GM12878 (cell line): Measurements from ENCODE around the gene C1orf35. TPM values are rescaled to one million over a fixed set of nuclear protein-coding genes. Genes with fewer than 3 reads are reported as not detected.

Experiments used
- BCL11A ChIP-seq: IDR thresholded peaks from 2 replicates; pipeline ENCODE4 v1.6.1; 2011; ENCODE audit warnings: low read depth, low read length
- BRCA1 ChIP-seq: IDR thresholded peaks from 2 replicates; pipeline ENCODE4 v1.6.1; 2011; ENCODE audit warnings: low read depth, low read length, improper control_type of control experiment
- CHD4 ChIP-seq: fragments of 200-600 bp; sonication (generic); IDR thresholded peaks from 2 replicates; pipeline ENCODE4 v1.6.1; 2016; ENCODE audit warnings: mild to moderate bottlenecking
- IRF4 ChIP-seq: IDR thresholded peaks from 2 replicates; pipeline ENCODE4 v1.6.1; 2011; ENCODE audit warnings: low read depth, low read length
- NR2C1 ChIP-seq: fragments of 450-650 bp; IDR thresholded peaks from 2 replicates; pipeline ENCODE4 v1.6.1; 2017; ENCODE audit warnings: antibody characterized with exemption, mild to moderate bottlenecking, moderate library complexity
- POLR2A ChIP-seq: IDR thresholded peaks from 2 replicates; pipeline ENCODE4 v1.6.1; 2011; ENCODE audit warnings: low read depth, mild to moderate bottlenecking, low read length
- POLR2AphosphoS5 ChIP-seq: IDR thresholded peaks from 2 replicates; pipeline ENCODE4 v1.6.1; 2011; ENCODE audit warnings: mild to moderate bottlenecking, low read length, inconsistent platforms
- SIN3A ChIP-seq: IDR thresholded peaks from 2 replicates; pipeline ENCODE4 v1.6.1; 2012; ENCODE audit warnings: low read depth, low read length, improper control_type of control experiment
- SPI1 ChIP-seq: IDR thresholded peaks from 2 replicates; pipeline ENCODE4 v1.6.1; 2011; ENCODE audit warnings: low read depth, mild to moderate bottlenecking, low read length, moderate library complexity, borderline replicate concordance; ENCODE audit not compliant: insufficient read depth
- polyA plus RNA-seq, 11 experiments: library from polyadenylated mRNA; depleted of rRNA in 4 of 11; unstranded in 6 of 11; stranded (reverse) in 5 of 11; fragments of >200 nt; fragmentation: Nextera tagmentation in 4 of 11; fragmentation: Illumina TruSeq in 1 of 11; extraction: Ambion mirVana in 4 of 11; extraction: Trizol in 1 of 11; gene quantifications; 1 replicate in 1 of 11; 2 replicates in 10 of 11; pipeline versions ENCODE4 v1.2.1 to v1.2.3, GENCODE V29; 2011 to 2016; ENCODE audit warnings: inconsistent platforms in 2 of 11, missing spikeins in 2 of 11, low read depth in 1 of 11
- total RNA-seq, 4 experiments: library from RNA; depleted of rRNA in 3 of 4; stranded (reverse); fragments of >200 nt in 3 of 4; fragmentation: Illumina TruSeq in 1 of 4; extraction: Trizol in 1 of 4; gene quantifications; 2 replicates each; pipeline versions ENCODE4 v1.2.1 to v1.2.3, GENCODE V29; 2013 to 2021
- TF ChIP-seq, protein P1 (sequence below), 3 experiments: IDR thresholded peaks in 2 of 3; conservative IDR thresholded peaks in 1 of 3; 2 replicates each; pipeline ENCODE4 v1.5.1; 2011; ENCODE audit warnings: low read depth in 3 of 3, low read length in 3 of 3, mild to moderate bottlenecking in 3 of 3, control low read depth in 2 of 3, moderate library complexity in 2 of 3, inconsistent platforms in 1 of 3, mixed read lengths in 1 of 3; ENCODE audit not compliant: control insufficient read depth in 2 of 3, insufficient read depth in 1 of 3; ENCODE audit errors: extremely low read depth in 1 of 3

Gene C1orf35
- total and polyA plus RNA-seq, 10 of the 15 experiments (the other 5 are each of a cell fraction or from before 2014, with no cell fraction given): 2.5 to 27.0 (median 10.6) TPM

GRCh38 chr1:228141226-228142044, 38.3 kb upstream of the C1orf35 start (continued):
- TF ChIP-seq CHD4 (no peak), NR2C1 (no peak), POLR2AphosphoS5 (no peak), BRCA1 (no peak), SPI1 (no peak), IRF4 (no peak), POLR2A (peak; percentile 42; the same call in 1 of the 2 replicates), SIN3A (0 out of 2 replicates have a peak, but pooled peaks have one; percentile 40), BCL11A (no peak)
- TF ChIP-seq, protein P1, sequence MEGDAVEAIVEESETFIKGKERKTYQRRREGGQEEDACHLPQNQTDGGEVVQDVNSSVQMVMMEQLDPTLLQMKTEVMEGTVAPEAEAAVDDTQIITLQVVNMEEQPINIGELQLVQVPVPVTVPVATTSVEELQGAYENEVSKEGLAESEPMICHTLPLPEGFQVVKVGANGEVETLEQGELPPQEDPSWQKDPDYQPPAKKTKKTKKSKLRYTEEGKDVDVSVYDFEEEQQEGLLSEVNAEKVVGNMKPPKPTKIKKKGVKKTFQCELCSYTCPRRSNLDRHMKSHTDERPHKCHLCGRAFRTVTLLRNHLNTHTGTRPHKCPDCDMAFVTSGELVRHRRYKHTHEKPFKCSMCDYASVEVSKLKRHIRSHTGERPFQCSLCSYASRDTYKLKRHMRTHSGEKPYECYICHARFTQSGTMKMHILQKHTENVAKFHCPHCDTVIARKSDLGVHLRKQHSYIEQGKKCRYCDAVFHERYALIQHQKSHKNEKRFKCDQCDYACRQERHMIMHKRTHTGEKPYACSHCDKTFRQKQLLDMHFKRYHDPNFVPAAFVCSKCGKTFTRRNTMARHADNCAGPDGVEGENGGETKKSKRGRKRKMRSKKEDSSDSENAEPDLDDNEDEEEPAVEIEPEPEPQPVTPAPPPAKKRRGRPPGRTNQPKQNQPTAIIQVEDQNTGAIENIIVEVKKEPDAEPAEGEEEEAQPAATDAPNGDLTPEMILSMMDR (IDR thresholded peaks at IDR 0.05 in 2 of 3, conservative IDR thresholded peaks at IDR 0.05 in 1 of 3; ENCODE audit: control insufficient read depth in 2 of 3, extremely low read depth in 1 of 3, insufficient read depth in 1 of 3, low read depth in 3 of 3, low read length in 3 of 3): no peak
- TF ChIP-seq, all 136 proteins: peak for 4
